LNCaP clone FGC (cell line): Measurements from ENCODE around the gene GAN.
"Not testable (repeated sequence)": the region's sequence is repeated elsewhere in the genome, so short reads cannot be mapped to it uniquely, and the experiment has no call there.

Source experiments
- DNase-seq: peaks from one replicate; pipeline ENCODE4 v3.0.0-alpha.2; 2011; ENCODE audit warnings: low read depth
- H3K4me3 ChIP-seq: 2 replicates; pipeline ENCODE4 v1.5.1; 2011; ENCODE audit warnings: mild to moderate bottlenecking, low read depth, low read length, control low read depth
- CTCF ChIP-seq: IDR thresholded peaks from 2 replicates; pipeline ENCODE4 v1.5.1; 2012; ENCODE audit warnings: mild to moderate bottlenecking; ENCODE audit not compliant: control insufficient read depth, insufficient read depth; ENCODE audit errors: extremely low read depth

The GAN gene

GRCh38 chr16:81415751-81416150 lies 101.0 kb downstream of the GAN start:
- DNase-seq, result no peak
- no peak for TF ChIP-seq CTCF
- no peak overlapping the region for H3K4me3 ChIP-seq

- DNase-seq, result no peak
- TF ChIP-seq CTCF, result no peak
- no peak overlapping the region for H3K4me3 ChIP-seq
Measured at GRCh38 chr16:81416749-81417148, 102.0 kb downstream of the GAN start.

- DNase-seq, result no peak
- no peak overlapping the region for H3K4me3 ChIP-seq
- TF ChIP-seq CTCF, result no peak
Measured at GRCh38 chr16:81417210-81417609, 102.4 kb downstream of the GAN start.

GRCh38 chr16:81419806-81420205 lies 105.0 kb downstream of the GAN start:
- no peak overlapping the region for H3K4me3 ChIP-seq
- no peak for TF ChIP-seq CTCF
- no peak for DNase-seq

GRCh38 chr16:81421126-81421525 lies 106.4 kb downstream of the GAN start:
- no peak for DNase-seq
- no peak overlapping the region for H3K4me3 ChIP-seq
- TF ChIP-seq CTCF, result no peak

- no peak for DNase-seq
- H3K4me3 ChIP-seq, result no peak overlapping the region
- TF ChIP-seq CTCF, result no peak
Measured at GRCh38 chr16:81421536-81421935, 106.8 kb downstream of the GAN start.

GRCh38 chr16:81422153-81422552 lies 107.4 kb downstream of the GAN start:
- not testable (repeated sequence) for H3K4me3 ChIP-seq, DNase-seq

- H3K4me3 ChIP-seq, result no peak overlapping the region
- TF ChIP-seq CTCF, result no peak
- DNase-seq, result no peak
Measured at GRCh38 chr16:81424771-81425170, 110.0 kb downstream of the GAN start.
